OCI-LY3 (cell line): ENCODE measurements around the gene ANKRD44.

Experiments
- H2AFZ ChIP-seq: fragments of 200-600, 300-600 bp; shearing (Covaris generic); 2 replicates; pipeline ENCODE4 v1.6.0; 2014; ENCODE audit warnings: antibody characterized with exemption, low read depth, low read length
- H3K27ac ChIP-seq: fragments of 200-600, 300-600 bp; sonication (generic); 2 replicates; pipeline ENCODE4 v1.5.1; 2014; ENCODE audit warnings: mild to moderate bottlenecking, low read length, moderate library complexity, mixed read lengths
- H3K27me3 ChIP-seq: fragments of 200-600, 300-600 bp; sonication (generic); 2 replicates; pipeline ENCODE4 v1.6.1; 2014; ENCODE audit warnings: low read depth, low read length, mixed read lengths
- H3K36me3 ChIP-seq: fragments of 200-600, 300-600 bp; sonication (generic); replicated peaks from 2 replicates; pipeline ENCODE3; 2014; ENCODE audit warnings: low read depth, low read length, mixed read lengths
- H3K4me1 ChIP-seq: fragments of 300-600, 200-600 bp; sonication (generic); 2 replicates; pipeline ENCODE4 v1.6.1; 2014; ENCODE audit warnings: low read length, mixed read lengths
- H3K4me2 ChIP-seq: fragments of 200-600, 300-600 bp; sonication (generic); 2 replicates; pipeline ENCODE4 v1.6.1; 2014; ENCODE audit warnings: low read length, mixed read lengths
- H3K4me3 ChIP-seq: fragments of 300-600, 200-600 bp; sonication (generic); 2 replicates; pipeline ENCODE4 v1.5.1; 2014; ENCODE audit warnings: antibody characterized with exemption, mild to moderate bottlenecking, low read length, moderate library complexity
- H3K79me2 ChIP-seq: fragments of 300-600, 200-600 bp; shearing (Covaris generic); 2 replicates; pipeline ENCODE4 v1.6.1; 2014; ENCODE audit warnings: mild to moderate bottlenecking, low read length, mixed read lengths
- H3K9ac ChIP-seq: fragments of 300-600, 200-600 bp; shearing (Covaris generic); 2 replicates; pipeline ENCODE4 v1.6.0; 2014; ENCODE audit warnings: mild to moderate bottlenecking, low read length, moderate library complexity
- H3K9me3 ChIP-seq: fragments of 200-600, 300-600 bp; shearing (Covaris generic); 2 replicates; pipeline ENCODE4 v1.6.1; 2014; ENCODE audit warnings: low read length, mixed read lengths; ENCODE audit not compliant: insufficient read depth
- H4K20me1 ChIP-seq: fragments of 200-600, 300-600 bp; sonication (generic); 2 replicates; pipeline ENCODE4 v1.6.1; 2016; ENCODE audit warnings: low read length, mixed read lengths; ENCODE audit not compliant: insufficient read depth
- EZH2phosphoT487 ChIP-seq: fragments of 200-600 bp; shearing (Covaris generic); IDR thresholded peaks from 2 replicates; pipeline ENCODE4 v1.6.1; 2018; ENCODE audit warnings: antibody characterized with exemption, mixed run types, low read depth
- TF ChIP-seq, protein P1 (sequence below): fragments of 200-600, 300-600 bp; sonication (generic); IDR thresholded peaks from 2 replicates; pipeline ENCODE4 v1.5.1; 2014; ENCODE audit warnings: antibody characterized with exemption, low read length, low read depth

Gene ANKRD44

DNA sequence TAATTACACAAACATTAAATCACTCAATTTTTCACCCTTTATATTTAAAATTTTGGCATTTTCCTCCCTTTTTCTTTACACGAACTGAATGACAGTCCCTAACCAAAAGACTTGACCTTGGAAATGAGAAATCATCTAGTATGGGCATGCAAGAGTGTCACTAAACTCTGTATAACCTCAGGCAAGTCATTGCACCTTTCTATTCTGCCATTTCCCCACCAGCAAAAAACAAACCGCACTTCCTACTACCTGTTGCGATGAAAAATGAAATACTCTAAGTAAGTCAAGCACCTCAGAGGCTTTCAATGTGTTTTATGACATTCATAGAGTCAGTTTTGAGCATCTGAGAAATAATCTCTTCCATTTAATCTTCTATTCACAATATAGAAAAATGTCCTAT is 44.1 kb downstream of the ANKRD44 start:
- H3K4me2 ChIP-seq, result no peak overlapping the region
- no peaks in the 10 kb centered on the region for H3K9me3 ChIP-seq
- no peak overlapping the region for H2AFZ ChIP-seq
- no peak overlapping the region for H3K9ac ChIP-seq
- no peaks in the 10 kb centered on the region; the same call in 1 of the 2 replicates for H4K20me1 ChIP-seq
- TF ChIP-seq, protein P1, sequence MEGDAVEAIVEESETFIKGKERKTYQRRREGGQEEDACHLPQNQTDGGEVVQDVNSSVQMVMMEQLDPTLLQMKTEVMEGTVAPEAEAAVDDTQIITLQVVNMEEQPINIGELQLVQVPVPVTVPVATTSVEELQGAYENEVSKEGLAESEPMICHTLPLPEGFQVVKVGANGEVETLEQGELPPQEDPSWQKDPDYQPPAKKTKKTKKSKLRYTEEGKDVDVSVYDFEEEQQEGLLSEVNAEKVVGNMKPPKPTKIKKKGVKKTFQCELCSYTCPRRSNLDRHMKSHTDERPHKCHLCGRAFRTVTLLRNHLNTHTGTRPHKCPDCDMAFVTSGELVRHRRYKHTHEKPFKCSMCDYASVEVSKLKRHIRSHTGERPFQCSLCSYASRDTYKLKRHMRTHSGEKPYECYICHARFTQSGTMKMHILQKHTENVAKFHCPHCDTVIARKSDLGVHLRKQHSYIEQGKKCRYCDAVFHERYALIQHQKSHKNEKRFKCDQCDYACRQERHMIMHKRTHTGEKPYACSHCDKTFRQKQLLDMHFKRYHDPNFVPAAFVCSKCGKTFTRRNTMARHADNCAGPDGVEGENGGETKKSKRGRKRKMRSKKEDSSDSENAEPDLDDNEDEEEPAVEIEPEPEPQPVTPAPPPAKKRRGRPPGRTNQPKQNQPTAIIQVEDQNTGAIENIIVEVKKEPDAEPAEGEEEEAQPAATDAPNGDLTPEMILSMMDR, result no peak
- TF ChIP-seq EZH2phosphoT487, result no peak
- H3K36me3 ChIP-seq, result peaks cover 3% of the 10 kb centered on the region
- no peak overlapping the region for H3K4me3 ChIP-seq
- H3K79me2 ChIP-seq, result peaks cover 15% of the 10 kb centered on the region
- H3K27ac ChIP-seq, result no peak overlapping the region
- H3K27me3 ChIP-seq, result no peaks in the 10 kb centered on the region
- peaks cover 10% of the 10 kb centered on the region for H3K4me1 ChIP-seq

DNA sequence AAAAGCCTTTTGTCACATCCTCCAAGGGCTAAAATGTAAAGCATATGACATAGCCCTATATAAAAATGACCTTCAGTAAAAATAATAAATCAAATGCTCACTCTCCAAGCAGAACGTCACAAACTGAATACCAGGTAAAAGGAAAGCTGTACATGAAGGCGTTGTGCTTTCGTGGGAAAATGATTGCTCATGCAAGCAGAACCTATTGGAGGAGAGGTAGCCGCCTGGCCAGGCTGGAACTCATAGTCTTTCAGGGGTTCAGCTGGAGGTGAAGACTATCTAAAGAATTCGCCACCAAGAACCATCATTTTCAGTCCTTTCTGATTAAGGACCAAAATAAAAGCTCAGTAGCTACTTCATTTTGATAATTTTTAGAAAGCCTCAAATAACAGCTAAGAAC is 44.7 kb downstream of the ANKRD44 start:
- H3K4me1 ChIP-seq, result peaks cover 12% of the 10 kb centered on the region

DNA sequence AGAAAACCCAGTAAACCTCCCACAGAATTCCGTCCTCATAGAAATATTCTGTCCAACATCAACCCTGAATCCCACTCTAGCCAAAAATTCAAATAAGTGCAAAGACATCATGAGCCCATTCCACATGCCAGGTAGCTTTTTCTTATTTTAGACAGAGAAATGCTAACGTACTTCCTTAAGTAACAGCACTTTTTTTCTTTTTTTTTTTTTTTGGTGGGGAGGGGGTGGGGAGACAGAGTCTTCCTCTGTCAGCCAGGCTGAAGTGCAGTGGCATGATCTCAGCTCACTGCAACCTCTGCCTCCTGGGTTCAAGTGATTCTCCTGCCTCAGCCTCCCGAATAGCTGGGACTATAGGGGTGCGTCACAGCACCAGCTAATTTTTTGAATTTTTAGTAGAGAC is 45.5 kb downstream of the ANKRD44 start:
- TF ChIP-seq, protein P1, result no peak
- H2AFZ ChIP-seq, result no peak overlapping the region

More for the DNA sequence above, 44.7 kb downstream of the ANKRD44 start:
- H4K20me1 ChIP-seq, result no peaks in the 10 kb centered on the region; the same call in 1 of the 2 replicates
- TF ChIP-seq, protein P1, result no peak
- no peak for TF ChIP-seq EZH2phosphoT487
- H3K4me3 ChIP-seq, result no peak overlapping the region
- H3K9ac ChIP-seq, result no peak overlapping the region
- H3K36me3 ChIP-seq, result peaks cover 3% of the 10 kb centered on the region
- H2AFZ ChIP-seq, result no peak overlapping the region
- no peaks in the 10 kb centered on the region for H3K27me3 ChIP-seq
- H3K79me2 ChIP-seq, result peaks cover 15% of the 10 kb centered on the region
- H3K27ac ChIP-seq, result no peak overlapping the region
- H3K9me3 ChIP-seq, result no peaks in the 10 kb centered on the region
- H3K4me2 ChIP-seq, result no peak overlapping the region

DNA sequence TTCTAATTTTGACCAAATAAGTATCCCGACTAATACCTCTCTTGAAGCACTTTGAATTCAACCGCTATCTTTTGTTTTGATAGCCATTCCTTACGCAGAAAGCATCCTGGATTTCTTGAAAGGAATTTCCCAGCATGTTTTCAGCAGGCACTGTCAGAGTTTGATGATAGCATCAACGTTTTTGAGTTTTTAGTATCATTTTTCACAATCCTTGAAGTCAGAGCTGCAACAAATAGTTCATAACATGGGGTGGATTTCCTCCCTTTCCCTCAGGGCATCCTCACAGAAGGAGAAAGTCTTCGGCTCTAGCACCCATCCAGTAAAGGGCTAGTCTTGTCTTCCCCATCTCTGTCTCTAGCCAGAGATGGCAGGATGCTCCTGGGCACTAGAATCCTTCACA is 46.2 kb downstream of the ANKRD44 start:
- no peaks in the 10 kb centered on the region for H3K9me3 ChIP-seq
- H3K4me3 ChIP-seq, result no peak overlapping the region
- H3K27me3 ChIP-seq, result no peaks in the 10 kb centered on the region
- TF ChIP-seq EZH2phosphoT487, result no peak
- TF ChIP-seq, protein P1, result no peak
- no peak overlapping the region for H3K4me2 ChIP-seq
- no peaks in the 10 kb centered on the region; the same call in 1 of the 2 replicates for H4K20me1 ChIP-seq
- no peak overlapping the region for H3K27ac ChIP-seq
- H3K4me1 ChIP-seq, result peaks cover 16% of the 10 kb centered on the region
- no peak overlapping the region for H2AFZ ChIP-seq
- H3K9ac ChIP-seq, result no peak overlapping the region
- H3K79me2 ChIP-seq, result peaks cover 10% of the 10 kb centered on the region
- H3K36me3 ChIP-seq, result peaks cover 3% of the 10 kb centered on the region

More for the DNA sequence above, 45.5 kb downstream of the ANKRD44 start:
- H4K20me1 ChIP-seq, result no peaks in the 10 kb centered on the region; the same call in 1 of the 2 replicates
- peaks cover 12% of the 10 kb centered on the region for H3K4me1 ChIP-seq
- no peak overlapping the region for H3K4me2 ChIP-seq
- no peak overlapping the region for H3K4me3 ChIP-seq
- no peaks in the 10 kb centered on the region for H3K9me3 ChIP-seq
- H3K36me3 ChIP-seq, result peaks cover 3% of the 10 kb centered on the region
- peaks cover 14% of the 10 kb centered on the region for H3K79me2 ChIP-seq
- H3K9ac ChIP-seq, result no peak overlapping the region
- no peaks in the 10 kb centered on the region for H3K27me3 ChIP-seq
- H3K27ac ChIP-seq, result no peak overlapping the region
